ENCODE data around the gene CUL4A.

DNA sequence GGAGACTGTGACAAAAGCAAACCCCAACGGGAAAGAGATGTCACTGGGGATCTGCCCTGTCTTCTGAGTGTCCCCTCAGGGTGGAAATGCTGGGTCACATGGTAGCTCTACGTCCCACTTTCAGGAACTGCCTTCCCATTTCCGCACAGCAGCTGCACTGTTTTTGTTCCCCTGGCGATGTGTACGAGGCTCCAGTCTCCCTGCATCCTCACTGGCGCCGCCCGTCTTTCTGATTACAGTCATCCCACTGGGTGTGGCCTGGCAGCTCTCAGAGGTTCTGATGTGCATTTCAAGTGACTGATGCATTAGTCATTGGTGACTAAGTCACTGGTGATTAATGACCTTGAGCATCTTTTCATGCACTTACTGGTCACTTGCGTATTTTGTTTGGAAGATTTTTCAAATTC lies 22.1 kb upstream of the CUL4A start:
- TF ChIP-seq, protein P1, sequence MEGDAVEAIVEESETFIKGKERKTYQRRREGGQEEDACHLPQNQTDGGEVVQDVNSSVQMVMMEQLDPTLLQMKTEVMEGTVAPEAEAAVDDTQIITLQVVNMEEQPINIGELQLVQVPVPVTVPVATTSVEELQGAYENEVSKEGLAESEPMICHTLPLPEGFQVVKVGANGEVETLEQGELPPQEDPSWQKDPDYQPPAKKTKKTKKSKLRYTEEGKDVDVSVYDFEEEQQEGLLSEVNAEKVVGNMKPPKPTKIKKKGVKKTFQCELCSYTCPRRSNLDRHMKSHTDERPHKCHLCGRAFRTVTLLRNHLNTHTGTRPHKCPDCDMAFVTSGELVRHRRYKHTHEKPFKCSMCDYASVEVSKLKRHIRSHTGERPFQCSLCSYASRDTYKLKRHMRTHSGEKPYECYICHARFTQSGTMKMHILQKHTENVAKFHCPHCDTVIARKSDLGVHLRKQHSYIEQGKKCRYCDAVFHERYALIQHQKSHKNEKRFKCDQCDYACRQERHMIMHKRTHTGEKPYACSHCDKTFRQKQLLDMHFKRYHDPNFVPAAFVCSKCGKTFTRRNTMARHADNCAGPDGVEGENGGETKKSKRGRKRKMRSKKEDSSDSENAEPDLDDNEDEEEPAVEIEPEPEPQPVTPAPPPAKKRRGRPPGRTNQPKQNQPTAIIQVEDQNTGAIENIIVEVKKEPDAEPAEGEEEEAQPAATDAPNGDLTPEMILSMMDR (IDR thresholded peaks at IDR 0.05 in 8 of 11, conservative IDR thresholded peaks at IDR 0.05 in 3 of 11) = no peak
- TF ChIP-seq POLR2A (IDR thresholded peaks at IDR 0.05) = no peak
- TF ChIP-seq POLR2AphosphoS5 (IDR thresholded peaks at IDR 0.05) = peak in 1 of 3 donors; percentile 56
